Caco-2 (cell line): ENCODE data around the gene ZNF503. TPM values are rescaled to one million over a fixed set of nuclear protein-coding genes. Genes with fewer than 3 reads are reported as not detected.

Source experiments
- BruUV-seq: library from RNA; stranded (reverse); fragments of 400-500 nt; replicated peaks from 2 replicates; lab custom pipeline; 2021; lab: Mats Ljungman, UMichigan
- CTCF ChIA-PET: fragments of 300-600 bp; sonication (Branson Sonifier 250); formaldehyde crosslinking; loops from one replicate; lab custom pipeline; 2022; ENCODE audit warnings: antibody characterized with exemption; lab: Charles Lee
- POLR2A ChIA-PET: fragments of 300-600 bp; sonication (Branson Sonifier 250); formaldehyde crosslinking; loops from one replicate; lab custom pipeline; 2022; ENCODE audit warnings: antibody characterized with exemption; lab: Charles Lee
- DNase-seq, 2 experiments: peaks; one replicate each; pipeline versions ENCODE4 v3.0.0 to v3.0.0-alpha.2; 2020 to 2022
- H3K27me3 ChIP-seq: replicated peaks from 2 replicates; pipeline ENCODE4 v1.6.0; 2011; ENCODE audit warnings: low read length; ENCODE audit not compliant: control insufficient read depth, insufficient read depth
- H3K36me3 ChIP-seq: 2 replicates; pipeline ENCODE4 v1.5.1; 2011; ENCODE audit warnings: low read length; ENCODE audit not compliant: control insufficient read depth, insufficient read depth
- H3K4me1 ChIP-seq: fragments of 250-450 bp; sonication (Bioruptor Pico); 2 replicates; pipeline ENCODE4 v1.5.1; 2020; ENCODE audit warnings: mild to moderate bottlenecking
- H3K4me3 ChIP-seq: 2 replicates; pipeline ENCODE4 v1.5.1; 2011; ENCODE audit warnings: low read depth, mild to moderate bottlenecking, control low read depth, low read length
- H3K9me3 ChIP-seq: fragments of 250-450 bp; sonication (Bioruptor Pico); 2 replicates; pipeline ENCODE4 v1.5.1; 2020; ENCODE audit warnings: mild to moderate bottlenecking, moderate library complexity
- H3K27ac Mint-ChIP-seq: one replicate; pipeline ENCODE4 v1.8.0; 2022; ENCODE audit warnings: mixed read lengths; ENCODE audit not compliant: unreplicated experiment
- H3K27me3 Mint-ChIP-seq: one replicate; pipeline ENCODE4 v1.8.0; 2022; ENCODE audit warnings: mixed read lengths; ENCODE audit not compliant: insufficient read depth, unreplicated experiment
- H3K36me3 Mint-ChIP-seq: one replicate; pipeline ENCODE4 v1.8.0; 2022; ENCODE audit warnings: mild to moderate bottlenecking, mixed read lengths; ENCODE audit not compliant: insufficient read depth, unreplicated experiment
- H3K4me1 Mint-ChIP-seq: one replicate; pipeline ENCODE4 v1.8.0; 2022; ENCODE audit warnings: low read depth, mixed read lengths; ENCODE audit not compliant: unreplicated experiment
- H3K4me3 Mint-ChIP-seq: one replicate; pipeline ENCODE4 v1.8.0; 2022; ENCODE audit warnings: mild to moderate bottlenecking, moderate library complexity, mixed read lengths; ENCODE audit not compliant: unreplicated experiment
- H3K9me3 Mint-ChIP-seq: one replicate; pipeline ENCODE4 v1.8.0; 2022; ENCODE audit warnings: mixed read lengths; ENCODE audit not compliant: unreplicated experiment
- intact Hi-C: fragments of 100-400 bp; cut with micrococcal nuclease; formaldehyde crosslinking; loops from one replicate; pipeline ENCODE4 v1.10.0; 2022; ENCODE audit not compliant: unreplicated experiment
- total RNA-seq: library from RNA; stranded (reverse); gene quantifications from 2 replicates; pipeline ENCODE4 v1.2.3, GENCODE V29; 2022
- TF ChIP-seq, protein P1 (sequence below), 2 experiments: fragments of 200-600 bp in 1 of 2; IDR thresholded peaks; 1 replicate in 1 of 2; 2 replicates in 1 of 2; pipeline versions ENCODE4 v1.5.1 to v1.8.0; 2011 to 2022; ENCODE audit warnings: antibody characterized with exemption in 1 of 2, control low read depth in 1 of 2, inconsistent platforms in 1 of 2, low read depth in 1 of 2, low read length in 1 of 2, mild to moderate bottlenecking in 1 of 2, moderate library complexity in 1 of 2; ENCODE audit not compliant: insufficient read depth in 1 of 2, severe bottlenecking in 1 of 2, unreplicated experiment in 1 of 2

Gene ZNF503
- total RNA-seq, 1 experiment from 2014 or later: 35.5 TPM

- Histone ChIP-seq H3K27me3 (no peaks in the 10 kb centered on the region), H3K9me3 (no peaks in the 10 kb centered on the region), H3K4me1 (no peaks in the 10 kb centered on the region), H3K36me3 (peaks cover 5% of the 10 kb centered on the region), H3K4me3 (no peak overlapping the region)
- no TSS peak for BruUV-seq
- CTCF ChIA-PET: no interaction called here
- Mint-ChIP-seq H3K36me3 (peaks cover 80% of the 10 kb centered on the region), H3K27me3 (no peaks in the 10 kb centered on the region), H3K9me3 (no peaks in the 10 kb centered on the region), H3K27ac (no peak overlapping the region), H3K4me1 (peaks cover 7% of the 10 kb centered on the region), H3K4me3 (no peak overlapping the region)
- POLR2A ChIA-PET: interaction anchor here (0.9 kb wide), 1 partner anchor 35 kb away, joined by 3 read pairs; no protein-coding TSS in a partner anchor
- TF ChIP-seq, protein P1, sequence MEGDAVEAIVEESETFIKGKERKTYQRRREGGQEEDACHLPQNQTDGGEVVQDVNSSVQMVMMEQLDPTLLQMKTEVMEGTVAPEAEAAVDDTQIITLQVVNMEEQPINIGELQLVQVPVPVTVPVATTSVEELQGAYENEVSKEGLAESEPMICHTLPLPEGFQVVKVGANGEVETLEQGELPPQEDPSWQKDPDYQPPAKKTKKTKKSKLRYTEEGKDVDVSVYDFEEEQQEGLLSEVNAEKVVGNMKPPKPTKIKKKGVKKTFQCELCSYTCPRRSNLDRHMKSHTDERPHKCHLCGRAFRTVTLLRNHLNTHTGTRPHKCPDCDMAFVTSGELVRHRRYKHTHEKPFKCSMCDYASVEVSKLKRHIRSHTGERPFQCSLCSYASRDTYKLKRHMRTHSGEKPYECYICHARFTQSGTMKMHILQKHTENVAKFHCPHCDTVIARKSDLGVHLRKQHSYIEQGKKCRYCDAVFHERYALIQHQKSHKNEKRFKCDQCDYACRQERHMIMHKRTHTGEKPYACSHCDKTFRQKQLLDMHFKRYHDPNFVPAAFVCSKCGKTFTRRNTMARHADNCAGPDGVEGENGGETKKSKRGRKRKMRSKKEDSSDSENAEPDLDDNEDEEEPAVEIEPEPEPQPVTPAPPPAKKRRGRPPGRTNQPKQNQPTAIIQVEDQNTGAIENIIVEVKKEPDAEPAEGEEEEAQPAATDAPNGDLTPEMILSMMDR (IDR thresholded peaks at IDR 0.05; ENCODE audit: insufficient read depth in 1 of 2, low read depth in 1 of 2, low read length in 1 of 2, severe bottlenecking in 1 of 2, unreplicated experiment in 1 of 2): no peak
- intact Hi-C loops: no loop called here
- DNase-seq: no peak
These were observed 5.5 kb downstream of the ZNF503 start for GRCh38 chr10:75395932-75396630.

DNA sequence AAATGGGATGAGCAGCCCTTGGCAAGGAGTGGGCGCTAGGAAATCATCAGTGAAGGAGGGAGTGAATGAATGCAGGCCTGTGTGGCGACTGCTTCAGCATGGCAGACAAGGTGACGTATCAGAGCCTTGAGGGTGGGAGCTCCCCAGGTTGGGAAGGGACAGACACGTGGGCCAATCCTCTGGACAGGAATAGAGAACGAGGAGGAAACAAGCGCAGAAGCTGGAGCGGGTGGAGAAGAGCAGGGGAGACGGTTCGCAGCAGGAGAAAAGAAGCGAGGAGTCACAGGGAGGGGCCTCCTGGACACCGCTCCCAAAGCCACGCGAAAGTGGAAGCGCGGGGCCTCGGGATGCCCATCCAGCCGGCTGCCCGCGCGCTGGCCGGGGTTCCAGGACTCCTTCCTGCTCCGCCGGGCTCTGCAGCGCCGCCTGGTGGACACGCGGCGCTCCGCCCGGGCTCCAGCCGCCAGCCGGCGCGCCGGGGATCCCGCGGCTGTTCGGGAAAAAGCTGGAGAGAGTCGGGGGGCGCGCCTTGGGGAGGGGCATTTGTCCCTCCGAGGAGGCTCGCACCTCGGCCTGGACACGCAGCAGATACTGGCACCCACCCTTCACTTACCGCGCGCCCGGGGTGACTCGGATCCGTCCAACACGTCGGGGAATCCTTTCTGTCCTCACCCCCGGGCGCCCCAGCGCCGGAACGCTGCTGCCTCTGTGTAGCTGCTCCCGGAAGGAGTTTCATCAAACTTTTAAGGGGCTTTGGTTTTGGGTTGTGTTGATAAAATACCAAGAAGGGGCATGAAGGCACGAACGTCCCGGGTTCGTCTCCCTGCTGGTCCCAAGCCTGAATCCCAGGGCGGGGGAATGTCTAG, 6.3 kb downstream of the ZNF503 start:
- POLR2A ChIA-PET: interaction anchor here (0.9 kb wide), 1 partner anchor 35 kb away, joined by 3 read pairs; no protein-coding TSS in a partner anchor
- Mint-ChIP-seq H3K27ac (peak overlapping the region; percentile 21), H3K4me1 (peaks cover 7% of the 10 kb centered on the region), H3K4me3 (peak overlapping the region; percentile 18), H3K27me3 (no peaks in the 10 kb centered on the region), H3K9me3 (no peaks in the 10 kb centered on the region), H3K36me3 (peaks cover 72% of the 10 kb centered on the region)
- CTCF ChIA-PET: no interaction called here
- Histone ChIP-seq H3K9me3 (no peaks in the 10 kb centered on the region), H3K4me3 (no peak overlapping the region), H3K36me3 (peaks cover 5% of the 10 kb centered on the region), H3K27me3 (no peaks in the 10 kb centered on the region), H3K4me1 (no peaks in the 10 kb centered on the region)
- DNase-seq: no peak
- BruUV-seq: no TSS peak
- intact Hi-C loops: no loop called here
- TF ChIP-seq, protein P1 (IDR thresholded peaks at IDR 0.05; ENCODE audit: insufficient read depth in 1 of 2, low read depth in 1 of 2, low read length in 1 of 2, severe bottlenecking in 1 of 2, unreplicated experiment in 1 of 2): peak in 1 of 2 experiments; percentile 24

- peaks cover 5% of the 10 kb centered on the region for H3K36me3 ChIP-seq
- Mint-ChIP-seq H3K27ac (peak overlapping the region; percentile 21), H3K27me3 (no peaks in the 10 kb centered on the region), H3K36me3 (peaks cover 61% of the 10 kb centered on the region), H3K4me3 (no peak overlapping the region), H3K4me1 (peaks cover 7% of the 10 kb centered on the region), H3K9me3 (no peaks in the 10 kb centered on the region)
- no peaks in the 10 kb centered on the region for H3K4me1 ChIP-seq
- H3K27me3 ChIP-seq: no peaks in the 10 kb centered on the region
- ChIA-PET CTCF (no interaction called here), POLR2A (no interaction called here)
- intact Hi-C loops: no loop called here
- TF ChIP-seq, protein P1 (IDR thresholded peaks at IDR 0.05; ENCODE audit: insufficient read depth in 1 of 2, low read depth in 1 of 2, low read length in 1 of 2, severe bottlenecking in 1 of 2, unreplicated experiment in 1 of 2): no peak
- BruUV-seq: no TSS peak
- DNase-seq: no peak
- no peak overlapping the region for H3K4me3 ChIP-seq
- H3K9me3 ChIP-seq: no peaks in the 10 kb centered on the region
These were observed 7.3 kb downstream of the ZNF503 start for GRCh38 chr10:75394221-75394620.
